Liver (tissue), 9 donors: ENCODE results near the gene PLCB4. TPM values are rescaled to one million over a fixed set of nuclear protein-coding genes. Genes with fewer than 3 reads are reported as not detected.

Experiments
- DNase-seq: peaks from one replicate; pipeline ENCODE4 v3.0.0-alpha.2; 2017; ENCODE audit warnings: low spot score
- H3K27ac ChIP-seq, 2 donors: one replicate each; pipeline ENCODE4 v1.7.0; 2013; ENCODE audit warnings: inconsistent platforms in 2 of 2, low read length in 2 of 2, control low read depth in 1 of 2, low read depth in 1 of 2, mild to moderate bottlenecking in 1 of 2
- H3K27me3 ChIP-seq, 4 donors: one replicate each; pipeline versions ENCODE4 v1.6.1 to v1.7.0; 2013; ENCODE audit warnings: low read length in 3 of 4, inconsistent platforms in 1 of 4, mild to moderate bottlenecking in 1 of 4, moderate library complexity in 1 of 4; ENCODE audit not compliant: control insufficient read depth in 4 of 4, insufficient read depth in 4 of 4
- H3K36me3 ChIP-seq, 4 donors: one replicate each; pipeline versions ENCODE4 v1.6.1 to v1.7.0; 2013; ENCODE audit warnings: low read length in 3 of 4, mild to moderate bottlenecking in 3 of 4, low read depth in 1 of 4, moderate library complexity in 1 of 4; ENCODE audit not compliant: control insufficient read depth in 4 of 4, insufficient read depth in 3 of 4
- H3K4me1 ChIP-seq, 4 donors: one replicate each; pipeline versions ENCODE4 v1.6.1 to v1.7.0; 2013; ENCODE audit warnings: low read length in 3 of 4, mild to moderate bottlenecking in 3 of 4, moderate library complexity in 1 of 4; ENCODE audit not compliant: control insufficient read depth in 4 of 4, insufficient read depth in 4 of 4
- H3K4me3 ChIP-seq, 3 donors: one replicate each; pipeline versions ENCODE4 v1.6.1 to v1.7.0; 2013; ENCODE audit warnings: low read length in 3 of 3, control low read depth in 1 of 3, low read depth in 1 of 3, mild to moderate bottlenecking in 1 of 3
- H3K9ac ChIP-seq, 2 donors: one replicate each; pipeline ENCODE4 v1.7.0; 2013; ENCODE audit warnings: low read length in 2 of 2, mild to moderate bottlenecking in 2 of 2, moderate library complexity in 2 of 2, control low read depth in 1 of 2, low read depth in 1 of 2
- H3K9me3 ChIP-seq, 4 donors: one replicate each; pipeline versions ENCODE4 v1.6.1 to v1.7.0; 2013; ENCODE audit warnings: low read length in 3 of 4; ENCODE audit not compliant: control insufficient read depth in 4 of 4
- EGR1 ChIP-seq, 2 donors: IDR thresholded peaks; 2 replicates each; pipeline ENCODE4 v1.6.1; 2016 to 2018; ENCODE audit warnings: antibody characterized with exemption in 2 of 2, low read depth in 2 of 2
- FOXA1 ChIP-seq: IDR thresholded peaks from 2 replicates; pipeline ENCODE4 v1.6.1; 2016; ENCODE audit warnings: antibody characterized with exemption
- GABPA ChIP-seq, 2 donors: IDR thresholded peaks in 1 of 2; conservative IDR thresholded peaks in 1 of 2; 2 replicates each; pipeline ENCODE4 v1.6.1; 2016; ENCODE audit warnings: antibody characterized with exemption in 2 of 2, mild to moderate bottlenecking in 1 of 2, moderate library complexity in 1 of 2
- HNF4A ChIP-seq, 2 donors: conservative IDR thresholded peaks; 2 replicates each; pipeline ENCODE4 v1.6.1; 2016; ENCODE audit warnings: antibody characterized with exemption in 2 of 2, mild to moderate bottlenecking in 2 of 2
- HNF4G ChIP-seq: IDR thresholded peaks from 2 replicates; pipeline ENCODE4 v1.6.1; 2016; ENCODE audit warnings: antibody characterized with exemption
- JUND ChIP-seq, 2 donors: IDR thresholded peaks; 2 replicates each; pipeline ENCODE4 v1.6.1; 2016; ENCODE audit warnings: antibody characterized with exemption in 2 of 2
- NR2F2 ChIP-seq: IDR thresholded peaks from 2 replicates; pipeline ENCODE4 v1.6.1; 2016; ENCODE audit warnings: antibody characterized with exemption
- RAD21 ChIP-seq, 2 donors: IDR thresholded peaks; 2 replicates each; pipeline ENCODE4 v1.6.1; 2016; ENCODE audit warnings: antibody characterized with exemption in 2 of 2, mild to moderate bottlenecking in 2 of 2
- RXRA ChIP-seq, 2 donors: IDR thresholded peaks; 2 replicates each; pipeline ENCODE4 v1.6.1; 2017 to 2018; ENCODE audit warnings: antibody characterized with exemption in 2 of 2, mild to moderate bottlenecking in 1 of 2
- SP1 ChIP-seq: IDR thresholded peaks from 2 replicates; pipeline ENCODE4 v1.6.1; 2018; ENCODE audit warnings: antibody characterized with exemption, mild to moderate bottlenecking
- YY1 ChIP-seq: IDR thresholded peaks from 2 replicates; pipeline ENCODE4 v1.6.1; 2016; ENCODE audit warnings: antibody characterized with exemption, mild to moderate bottlenecking
- WGBS: extraction: QIAGEN DNeasy Blood & Tissue Kit; methylation state at CpG from one replicate; pipeline ENCODE4 v1.1.7; 2013; 5-methylcytosine and 5-hydroxymethylcytosine counted together
- polyA plus RNA-seq, 2 donors: library from polyadenylated mRNA; stranded (reverse) in 1 of 2; unstranded in 1 of 2; fragments of 200-250 nt in 1 of 2; fragments of >200 nt in 1 of 2; fragmentation: Nextera tagmentation in 1 of 2; extraction: Ambion mirVana in 1 of 2; gene quantifications; one replicate each; pipeline versions ENCODE4 v1.2.1 to v1.2.3, GENCODE V29; 2013 to 2015
- total RNA-seq, 2 donors: library from RNA; depleted of rRNA; stranded (reverse); fragments of >200 nt; gene quantifications; one replicate each; pipeline ENCODE4 v1.2.3, GENCODE V29; 2014
- TF ChIP-seq, protein P1 (sequence below): IDR thresholded peaks from 2 replicates; pipeline ENCODE4 v1.6.1; 2016; ENCODE audit warnings: antibody characterized with exemption
- TF ChIP-seq, protein P2 (sequence below): IDR thresholded peaks from 2 replicates; pipeline ENCODE4 v1.6.1; 2016; ENCODE audit warnings: antibody characterized with exemption
- TF ChIP-seq, protein P3 (sequence below): IDR thresholded peaks from 2 replicates; pipeline ENCODE4 v1.6.1; 2016; ENCODE audit warnings: antibody characterized with exemption, mild to moderate bottlenecking
- TF ChIP-seq, protein P4 (sequence below): IDR thresholded peaks from 2 replicates; pipeline ENCODE4 v1.6.1; 2016; ENCODE audit warnings: antibody characterized with exemption
- TF ChIP-seq, protein P5 (sequence below): fragments of 150-350 bp; IDR thresholded peaks from 2 replicates; pipeline ENCODE4 v1.5.1; 2017; ENCODE audit warnings: improper control_type of control experiment, low read depth, low read length; ENCODE audit not compliant: missing input control
- donor health status: healthy.
- donor health status: healthy.
- donor health status: healthy.
- donor health status: healthy.
- donor health status: healthy.

PLCB4 gene
- total and polyA plus RNA-seq, 4 donors = 0.14 to 0.67 (median 0.30) TPM

DNA sequence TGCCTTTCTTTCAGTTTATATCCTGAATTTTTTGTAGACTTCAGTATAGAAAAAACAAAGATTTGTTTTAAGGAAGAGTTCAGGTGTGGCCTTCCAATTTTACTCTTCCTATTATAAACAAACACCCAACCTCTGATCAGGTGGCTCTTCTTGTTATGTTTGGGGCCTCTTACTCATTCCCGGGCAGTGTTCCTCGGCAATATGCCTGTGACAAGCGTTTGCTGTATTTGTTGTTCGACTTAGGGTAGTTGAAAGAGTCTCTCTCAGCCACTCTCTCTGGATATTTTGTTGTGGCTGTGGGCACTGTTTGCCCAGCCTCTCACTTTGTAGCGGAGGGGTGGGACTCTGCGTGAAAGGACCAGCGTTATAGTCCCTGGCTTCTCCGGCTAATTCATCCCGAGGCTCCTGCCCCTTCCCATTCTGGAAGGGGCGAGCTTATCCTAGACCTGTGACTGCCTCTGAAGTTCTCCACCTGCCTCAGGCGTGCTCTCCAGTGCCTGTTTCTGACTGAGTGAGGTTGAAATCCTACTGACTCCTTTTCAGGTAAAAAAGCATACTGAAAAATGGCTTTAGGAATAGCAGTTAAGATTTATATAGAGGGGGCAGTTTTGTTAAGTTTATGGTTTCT, 97.4 kb downstream of the PLCB4 start:
- H3K27me3 ChIP-seq = peaks cover 0 to 3% (median 0%) of the 10 kb centered on the region in 4 donors
- DNase-seq = no peak
- 49% methylated on average over 11 of the region's 11 CpGs for WGBS
- no peak overlapping the region for H3K27ac ChIP-seq
- no peaks in the 10 kb centered on the region for H3K4me1 ChIP-seq
- H3K9ac ChIP-seq = no peak overlapping the region
- no peak for TF ChIP-seq YY1
- no peak for TF ChIP-seq SP1
- TF ChIP-seq, protein P1, sequence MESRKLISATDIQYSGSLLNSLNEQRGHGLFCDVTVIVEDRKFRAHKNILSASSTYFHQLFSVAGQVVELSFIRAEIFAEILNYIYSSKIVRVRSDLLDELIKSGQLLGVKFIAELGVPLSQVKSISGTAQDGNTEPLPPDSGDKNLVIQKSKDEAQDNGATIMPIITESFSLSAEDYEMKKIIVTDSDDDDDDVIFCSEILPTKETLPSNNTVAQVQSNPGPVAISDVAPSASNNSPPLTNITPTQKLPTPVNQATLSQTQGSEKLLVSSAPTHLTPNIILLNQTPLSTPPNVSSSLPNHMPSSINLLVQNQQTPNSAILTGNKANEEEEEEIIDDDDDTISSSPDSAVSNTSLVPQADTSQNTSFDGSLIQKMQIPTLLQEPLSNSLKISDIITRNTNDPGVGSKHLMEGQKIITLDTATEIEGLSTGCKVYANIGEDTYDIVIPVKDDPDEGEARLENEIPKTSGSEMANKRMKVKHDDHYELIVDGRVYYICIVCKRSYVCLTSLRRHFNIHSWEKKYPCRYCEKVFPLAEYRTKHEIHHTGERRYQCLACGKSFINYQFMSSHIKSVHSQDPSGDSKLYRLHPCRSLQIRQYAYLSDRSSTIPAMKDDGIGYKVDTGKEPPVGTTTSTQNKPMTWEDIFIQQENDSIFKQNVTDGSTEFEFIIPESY = no peak
- TF ChIP-seq, protein P2, sequence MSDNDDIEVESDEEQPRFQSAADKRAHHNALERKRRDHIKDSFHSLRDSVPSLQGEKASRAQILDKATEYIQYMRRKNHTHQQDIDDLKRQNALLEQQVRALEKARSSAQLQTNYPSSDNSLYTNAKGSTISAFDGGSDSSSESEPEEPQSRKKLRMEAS = no peak
- no peak for TF ChIP-seq JUND (IDR thresholded peaks at IDR 0.05)
- TF ChIP-seq, protein P3, sequence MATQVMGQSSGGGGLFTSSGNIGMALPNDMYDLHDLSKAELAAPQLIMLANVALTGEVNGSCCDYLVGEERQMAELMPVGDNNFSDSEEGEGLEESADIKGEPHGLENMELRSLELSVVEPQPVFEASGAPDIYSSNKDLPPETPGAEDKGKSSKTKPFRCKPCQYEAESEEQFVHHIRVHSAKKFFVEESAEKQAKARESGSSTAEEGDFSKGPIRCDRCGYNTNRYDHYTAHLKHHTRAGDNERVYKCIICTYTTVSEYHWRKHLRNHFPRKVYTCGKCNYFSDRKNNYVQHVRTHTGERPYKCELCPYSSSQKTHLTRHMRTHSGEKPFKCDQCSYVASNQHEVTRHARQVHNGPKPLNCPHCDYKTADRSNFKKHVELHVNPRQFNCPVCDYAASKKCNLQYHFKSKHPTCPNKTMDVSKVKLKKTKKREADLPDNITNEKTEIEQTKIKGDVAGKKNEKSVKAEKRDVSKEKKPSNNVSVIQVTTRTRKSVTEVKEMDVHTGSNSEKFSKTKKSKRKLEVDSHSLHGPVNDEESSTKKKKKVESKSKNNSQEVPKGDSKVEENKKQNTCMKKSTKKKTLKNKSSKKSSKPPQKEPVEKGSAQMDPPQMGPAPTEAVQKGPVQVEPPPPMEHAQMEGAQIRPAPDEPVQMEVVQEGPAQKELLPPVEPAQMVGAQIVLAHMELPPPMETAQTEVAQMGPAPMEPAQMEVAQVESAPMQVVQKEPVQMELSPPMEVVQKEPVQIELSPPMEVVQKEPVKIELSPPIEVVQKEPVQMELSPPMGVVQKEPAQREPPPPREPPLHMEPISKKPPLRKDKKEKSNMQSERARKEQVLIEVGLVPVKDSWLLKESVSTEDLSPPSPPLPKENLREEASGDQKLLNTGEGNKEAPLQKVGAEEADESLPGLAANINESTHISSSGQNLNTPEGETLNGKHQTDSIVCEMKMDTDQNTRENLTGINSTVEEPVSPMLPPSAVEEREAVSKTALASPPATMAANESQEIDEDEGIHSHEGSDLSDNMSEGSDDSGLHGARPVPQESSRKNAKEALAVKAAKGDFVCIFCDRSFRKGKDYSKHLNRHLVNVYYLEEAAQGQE = no peak
- TF ChIP-seq NR2F2 = no peak
- TF ChIP-seq, protein P4, sequence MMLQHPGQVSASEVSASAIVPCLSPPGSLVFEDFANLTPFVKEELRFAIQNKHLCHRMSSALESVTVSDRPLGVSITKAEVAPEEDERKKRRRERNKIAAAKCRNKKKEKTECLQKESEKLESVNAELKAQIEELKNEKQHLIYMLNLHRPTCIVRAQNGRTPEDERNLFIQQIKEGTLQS = no peak
- TF ChIP-seq GABPA (IDR thresholded peaks at IDR 0.05 in 1 of 2, conservative IDR thresholded peaks at IDR 0.05 in 1 of 2) = no peak
- TF ChIP-seq HNF4G = no peak
- TF ChIP-seq, protein P5, sequence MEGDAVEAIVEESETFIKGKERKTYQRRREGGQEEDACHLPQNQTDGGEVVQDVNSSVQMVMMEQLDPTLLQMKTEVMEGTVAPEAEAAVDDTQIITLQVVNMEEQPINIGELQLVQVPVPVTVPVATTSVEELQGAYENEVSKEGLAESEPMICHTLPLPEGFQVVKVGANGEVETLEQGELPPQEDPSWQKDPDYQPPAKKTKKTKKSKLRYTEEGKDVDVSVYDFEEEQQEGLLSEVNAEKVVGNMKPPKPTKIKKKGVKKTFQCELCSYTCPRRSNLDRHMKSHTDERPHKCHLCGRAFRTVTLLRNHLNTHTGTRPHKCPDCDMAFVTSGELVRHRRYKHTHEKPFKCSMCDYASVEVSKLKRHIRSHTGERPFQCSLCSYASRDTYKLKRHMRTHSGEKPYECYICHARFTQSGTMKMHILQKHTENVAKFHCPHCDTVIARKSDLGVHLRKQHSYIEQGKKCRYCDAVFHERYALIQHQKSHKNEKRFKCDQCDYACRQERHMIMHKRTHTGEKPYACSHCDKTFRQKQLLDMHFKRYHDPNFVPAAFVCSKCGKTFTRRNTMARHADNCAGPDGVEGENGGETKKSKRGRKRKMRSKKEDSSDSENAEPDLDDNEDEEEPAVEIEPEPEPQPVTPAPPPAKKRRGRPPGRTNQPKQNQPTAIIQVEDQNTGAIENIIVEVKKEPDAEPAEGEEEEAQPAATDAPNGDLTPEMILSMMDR = no peak
- no peak for TF ChIP-seq FOXA1
- TF ChIP-seq RXRA (IDR thresholded peaks at IDR 0.05) = no peak
- no peak for TF ChIP-seq RAD21 (IDR thresholded peaks at IDR 0.05)
- H3K9me3 ChIP-seq = no peaks in the 10 kb centered on the region
- no peak overlapping the region for H3K4me3 ChIP-seq
- H3K36me3 ChIP-seq = no peaks in the 10 kb centered on the region

DNA sequence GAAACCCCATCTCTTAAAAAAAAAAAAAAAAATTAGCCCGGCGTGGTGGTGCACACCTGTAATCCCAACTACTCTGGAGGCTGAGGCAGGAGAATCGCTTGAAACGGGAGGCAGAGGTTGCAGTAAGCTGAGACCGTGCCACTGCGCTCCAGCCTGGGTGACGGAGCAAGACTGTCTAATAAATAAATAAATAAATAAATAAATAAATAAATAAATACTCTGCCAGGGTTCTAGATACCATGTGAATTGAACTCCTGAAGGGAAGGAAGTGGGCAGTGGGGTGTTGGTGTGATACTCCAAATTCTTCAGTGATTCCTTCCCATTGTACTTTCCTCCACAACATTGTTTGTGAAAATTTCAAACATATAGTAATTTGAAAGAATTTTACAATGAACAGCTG, 100.5 kb downstream of the PLCB4 start:
- no peaks in the 10 kb centered on the region for H3K4me1 ChIP-seq
- H3K9me3 ChIP-seq = no peaks in the 10 kb centered on the region
- no peak for DNase-seq
- no peaks in the 10 kb centered on the region for H3K27me3 ChIP-seq
- H3K36me3 ChIP-seq = no peaks in the 10 kb centered on the region
- H3K27ac ChIP-seq = no peak overlapping the region
- H3K9ac ChIP-seq = no peak overlapping the region
- H3K4me3 ChIP-seq = no peak overlapping the region
- WGBS = 93% methylated on average over 7 of the region's 7 CpGs
- TF ChIP-seq, protein P2 = no peak
- TF ChIP-seq, protein P5 = no peak
- TF ChIP-seq HNF4A (conservative IDR thresholded peaks at IDR 0.05) (no peak), JUND (IDR thresholded peaks at IDR 0.05) (no peak), FOXA1 (no peak), HNF4G (no peak), YY1 (no peak), EGR1 (IDR thresholded peaks at IDR 0.05; ENCODE audit: low read depth in 2 of 2) (no peak), RXRA (IDR thresholded peaks at IDR 0.05) (no peak), NR2F2 (no peak), SP1 (no peak)
- TF ChIP-seq, protein P3 = no peak
